GM18505 (cell line): Measurements from ENCODE around the gene ZNF830.
"Not testable (repeated sequence)": the region's sequence is repeated elsewhere in the genome, so short reads cannot be mapped to it uniquely, and the experiment has no call there.

ENCODE experiments used
- ATAC-seq: cut with Tn5 transposase; IDR thresholded peaks from one replicate; pipeline ENCODE4 v1.9.1; 2021; ENCODE audit not compliant: unreplicated experiment
- POLR2A ChIP-seq: IDR thresholded peaks from 4 replicates; pipeline ENCODE4 v1.6.1; 2011; ENCODE audit warnings: borderline replicate concordance; ENCODE audit not compliant: insufficient read depth, insufficient read length; ENCODE audit errors: extremely low read depth

Gene ZNF830

DNA sequence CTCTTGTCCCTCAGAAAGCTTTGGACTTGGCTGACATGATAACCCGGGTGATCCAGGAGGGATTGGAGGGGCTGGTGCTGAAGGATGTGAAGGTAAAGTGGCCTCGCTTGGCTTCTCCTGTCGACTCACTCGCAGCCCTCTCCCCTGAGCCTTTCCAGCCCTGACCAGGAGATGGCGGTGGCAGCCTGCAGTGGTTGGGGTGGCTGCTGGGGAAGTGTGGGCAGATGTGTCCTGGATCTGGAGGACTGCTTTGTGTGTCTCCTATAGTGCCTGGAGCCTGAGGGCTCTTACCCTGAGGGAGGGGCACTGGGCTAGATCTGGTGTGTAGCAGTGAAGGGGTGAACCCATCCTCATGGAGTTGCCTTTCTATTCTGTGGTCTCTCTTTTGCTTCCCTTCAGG is 36.9 kb downstream of the ZNF830 start:
- no peak for ATAC-seq
- TF ChIP-seq POLR2A: no peak

GRCh38 chr17:34999456-34999855 is 38.1 kb downstream of the ZNF830 start:
- no peak for TF ChIP-seq POLR2A
- no peak for ATAC-seq

GRCh38 chr17:35000965-35001364 is 39.6 kb downstream of the ZNF830 start:
- not testable (repeated sequence) for ATAC-seq

GRCh38 chr17:35001549-35001948 is 40.2 kb downstream of the ZNF830 start:
- no peak for TF ChIP-seq POLR2A
- ATAC-seq: no peak

DNA sequence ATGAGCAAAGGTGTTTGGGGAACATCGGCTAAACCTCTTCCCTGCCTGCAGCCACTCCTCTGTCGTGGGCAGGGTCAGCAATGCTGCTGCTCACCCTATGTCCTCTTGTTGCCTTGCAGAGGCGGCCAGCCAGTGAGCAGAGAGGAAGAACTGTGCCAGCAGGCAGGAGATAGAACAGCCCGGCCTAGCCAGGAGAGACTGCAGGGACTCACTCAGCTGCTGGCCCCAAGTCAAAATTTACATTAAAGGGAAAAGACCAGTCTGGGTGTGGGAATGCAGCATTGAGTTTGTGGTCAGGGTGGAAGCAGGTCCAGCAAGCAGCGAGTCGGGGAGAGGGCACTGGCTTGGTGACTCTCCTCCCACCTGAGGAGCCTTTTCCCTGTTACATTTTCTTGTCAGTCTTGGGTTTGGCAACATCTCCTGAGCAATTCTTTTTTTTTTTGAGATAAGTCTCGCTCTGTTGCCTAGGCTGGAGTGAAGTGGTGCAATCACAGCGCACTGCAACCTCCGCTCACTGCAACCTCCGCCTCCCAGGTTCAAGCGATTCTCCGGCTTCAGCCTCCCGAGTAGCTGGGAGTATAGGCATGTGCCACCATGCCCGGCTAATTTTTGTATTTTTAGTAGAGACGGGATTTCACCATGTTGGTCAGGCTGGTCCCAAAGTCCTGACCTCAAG is 41.7 kb downstream of the ZNF830 start:
- no peak for ATAC-seq
- TF ChIP-seq POLR2A: no peak

DNA sequence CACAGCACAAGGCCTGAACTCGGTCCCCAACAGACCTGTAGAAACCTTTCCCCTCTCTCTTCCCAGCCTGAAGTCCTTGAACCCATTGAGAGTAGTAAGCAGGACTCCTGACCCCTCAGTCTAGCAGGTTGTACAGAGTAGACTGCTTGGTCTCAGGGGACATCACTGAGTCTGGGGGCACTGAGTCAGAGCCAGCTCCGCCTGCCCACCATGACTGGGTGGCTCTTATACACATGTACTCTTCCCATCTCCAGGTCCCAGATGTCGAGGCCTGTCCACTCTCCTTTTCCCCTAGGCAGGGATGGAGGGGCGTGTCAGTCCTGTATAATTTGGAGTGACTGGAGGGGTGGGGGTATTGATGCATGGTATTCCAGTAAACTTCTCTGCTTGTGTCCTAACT is 42.4 kb downstream of the ZNF830 start:
- no peak for ATAC-seq
- no peak for TF ChIP-seq POLR2A

DNA sequence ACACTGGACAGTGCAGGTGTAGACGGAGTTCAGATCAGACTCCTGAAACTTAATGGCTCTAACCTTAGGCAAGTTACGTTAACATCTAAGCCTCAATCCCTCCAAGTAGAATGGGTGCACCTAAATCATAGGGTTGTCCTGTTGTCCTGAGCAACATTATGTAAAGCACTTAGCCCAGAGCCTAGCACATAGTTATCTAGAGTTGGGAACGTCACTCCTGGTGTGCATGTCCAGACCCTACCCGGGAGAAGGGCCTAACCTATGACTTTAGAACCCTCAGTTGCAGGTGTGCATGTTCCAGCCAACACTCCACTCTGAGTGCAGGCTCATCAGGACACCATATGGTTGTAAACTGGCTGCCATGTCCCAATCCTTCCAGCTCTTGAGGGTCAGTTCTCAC is 45.0 kb downstream of the ZNF830 start:
- no peak for TF ChIP-seq POLR2A
- no peak for ATAC-seq

GRCh38 chr17:35006961-35007360 is 45.6 kb downstream of the ZNF830 start:
- ATAC-seq: no peak
- no peak for TF ChIP-seq POLR2A

- ATAC-seq: no peak
- no peak for TF ChIP-seq POLR2A
These were observed 48.8 kb downstream of the ZNF830 start for GRCh38 chr17:35010093-35010492.

DNA sequence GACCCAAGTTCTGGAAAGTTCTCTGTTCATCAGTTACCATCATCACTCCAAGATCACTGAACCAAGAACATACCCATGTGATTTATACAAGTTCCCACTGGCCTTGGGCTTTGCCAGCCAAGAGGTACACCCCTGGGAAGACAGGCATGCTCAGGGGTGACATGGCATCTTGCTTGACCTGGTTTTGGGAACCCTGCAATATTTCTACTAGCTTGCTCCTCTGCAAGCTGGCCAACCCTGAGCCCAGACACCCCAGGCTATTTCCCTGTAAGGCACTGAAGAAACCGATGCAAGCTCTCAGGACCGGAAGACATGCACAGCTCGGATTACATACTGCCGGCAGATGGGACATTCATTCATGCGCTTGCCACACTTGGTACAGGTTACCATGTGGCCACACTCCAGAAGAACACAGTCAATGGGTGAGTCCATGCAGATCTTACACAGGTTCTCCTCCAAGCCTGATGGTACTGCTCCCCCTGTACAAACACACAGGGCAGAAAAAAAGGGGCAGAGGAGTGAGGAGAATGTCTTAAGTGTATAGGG is 50.4 kb downstream of the ZNF830 start:
- TF ChIP-seq POLR2A: no peak
- no peak for ATAC-seq
